K562 (cell line): ENCODE measurements around the gene THUMPD1. TPM values are rescaled to one million over a fixed set of nuclear protein-coding genes. Genes with fewer than 3 reads are reported as not detected.
A peak's percentile ranks its signal among the peaks of the same experiment; 100 is the strongest.

ENCODE experiments used
- HSF4 ChIP-seq: fragments of 250-450 bp; sonication (Bioruptor Pico); IDR thresholded peaks from 2 replicates; pipeline ENCODE4 v2.1.2; 2022; ENCODE audit warnings: mild to moderate bottlenecking, moderate library complexity, borderline replicate concordance
- JUND ChIP-seq, 2 experiments: IDR thresholded peaks; 2 replicates in 1 of 2; 3 replicates in 1 of 2; pipeline ENCODE4 v1.6.1; 2011; ENCODE audit warnings: borderline replicate concordance in 2 of 2, low read depth in 2 of 2, low read length in 2 of 2, improper control_type of control experiment in 1 of 2, missing biosample characterization in 1 of 2, missing genetic modification characterization in 1 of 2, missing genetic modification reagents in 1 of 2
- MAFG ChIP-seq: fragments of 450-650 bp; conservative IDR thresholded peaks from 2 replicates; pipeline ENCODE4 v1.6.1; 2016; ENCODE audit warnings: missing genetic modification characterization, missing compliant biosample characterization
- MEIS2 ChIP-seq: fragments of 450-650 bp; IDR thresholded peaks from 2 replicates; pipeline ENCODE4 v1.6.1; 2014; ENCODE audit warnings: mild to moderate bottlenecking; ENCODE audit not compliant: partially characterized antibody
- POLR2A ChIP-seq: fragments of 450-650 bp; conservative IDR thresholded peaks from 2 replicates; pipeline ENCODE4 v1.6.1; 2016
- POLR2H ChIP-seq: IDR thresholded peaks from 2 replicates; pipeline ENCODE4 v1.6.1; 2016; ENCODE audit warnings: missing genetic modification characterization, low read depth, mild to moderate bottlenecking, control low read depth, missing compliant biosample characterization, moderate library complexity
- PURB ChIP-seq: sonication (generic); formaldehyde crosslinking; IDR thresholded peaks from 2 replicates; pipeline ENCODE4 v1.9.0; 2021; ENCODE audit warnings: low read depth, mild to moderate bottlenecking, missing genetic modification reagents
- SMAD4 ChIP-seq: fragments of 250-450 bp; sonication (Bioruptor Pico); conservative IDR thresholded peaks from 2 replicates; pipeline ENCODE4 v1.8.0; 2021; ENCODE audit warnings: inconsistent platforms, mild to moderate bottlenecking, moderate library complexity
- SOX6 ChIP-seq: fragments of 450-650 bp; IDR thresholded peaks from 2 replicates; pipeline ENCODE4 v1.6.1; 2014; ENCODE audit warnings: mild to moderate bottlenecking
- ZNF316 ChIP-seq: fragments of 450-650 bp; IDR thresholded peaks from 2 replicates; pipeline ENCODE4 v1.6.1; 2016
- ZNF384 ChIP-seq: IDR thresholded peaks from 2 replicates; pipeline ENCODE4 v1.6.1; 2012; ENCODE audit warnings: low read depth, low read length, improper control_type of control experiment
- ZNF589 ChIP-seq: fragments of 200-800 bp; sonication (Bioruptor generic); IDR thresholded peaks from 2 replicates; pipeline ENCODE4 v1.6.1; 2016; ENCODE audit warnings: low read depth, missing genetic modification characterization, missing compliant biosample characterization
- ZNF766 ChIP-seq: fragments of 200-800 bp; sonication (Bioruptor generic); conservative IDR thresholded peaks from 2 replicates; pipeline ENCODE4 v1.6.1; 2016; ENCODE audit warnings: missing genetic modification characterization, missing compliant biosample characterization
- polyA plus RNA-seq, 8 experiments: library from polyadenylated mRNA; depleted of rRNA in 4 of 8; stranded (reverse) in 5 of 8; unstranded in 3 of 8; fragments of >200 nt; fragmentation: Nextera tagmentation in 2 of 8; fragmentation: Illumina TruSeq in 1 of 8; extraction: Ambion mirVana in 2 of 8; extraction: Trizol in 1 of 8; gene quantifications; 2 replicates each; pipeline versions ENCODE4 v1.2.1 to v1.2.3, GENCODE V29; 2011 to 2014; ENCODE audit warnings: inconsistent platforms in 1 of 8, missing spikeins in 1 of 8
- total RNA-seq, 7 experiments: library from RNA; depleted of rRNA in 6 of 7; stranded (reverse); fragments of >200 nt in 6 of 7; fragmentation: Illumina TruSeq in 2 of 7; extraction: Trizol in 2 of 7; gene quantifications; 2 replicates each; pipeline versions ENCODE4 v1.2.1 to v1.2.3, GENCODE V29; 2011 to 2021; ENCODE audit warnings: low replicate concordance in 1 of 7
- TF ChIP-seq, protein P1 (sequence below): fragments of 250-450 bp; sonication (Bioruptor Pico); IDR thresholded peaks from 2 replicates; pipeline ENCODE4 v1.5.0; 2022; ENCODE audit warnings: mild to moderate bottlenecking
- TF ChIP-seq, protein P2 (sequence below): fragments of 250-450 bp; sonication (Bioruptor Pico); IDR thresholded peaks from 2 replicates; pipeline ENCODE4 v1.8.0; 2022; ENCODE audit warnings: moderate library complexity, mild to moderate bottlenecking, inconsistent platforms
- TF ChIP-seq, protein P3 (sequence below): fragments of 450-650 bp; IDR thresholded peaks from 2 replicates; pipeline ENCODE4 v1.6.1; 2016; ENCODE audit warnings: mild to moderate bottlenecking
- TF ChIP-seq, protein P4 (sequence below): fragments of 250-450 bp; sonication (Bioruptor Pico); IDR thresholded peaks from 2 replicates; pipeline ENCODE4 v1.5.1; 2021; ENCODE audit warnings: mild to moderate bottlenecking

Gene THUMPD1
- total and polyA plus RNA-seq, 9 of the 15 experiments (the other 6 are each of a cell fraction or from before 2014, with no cell fraction given), result 37.8 to 101 (median 56.8) TPM

DNA sequence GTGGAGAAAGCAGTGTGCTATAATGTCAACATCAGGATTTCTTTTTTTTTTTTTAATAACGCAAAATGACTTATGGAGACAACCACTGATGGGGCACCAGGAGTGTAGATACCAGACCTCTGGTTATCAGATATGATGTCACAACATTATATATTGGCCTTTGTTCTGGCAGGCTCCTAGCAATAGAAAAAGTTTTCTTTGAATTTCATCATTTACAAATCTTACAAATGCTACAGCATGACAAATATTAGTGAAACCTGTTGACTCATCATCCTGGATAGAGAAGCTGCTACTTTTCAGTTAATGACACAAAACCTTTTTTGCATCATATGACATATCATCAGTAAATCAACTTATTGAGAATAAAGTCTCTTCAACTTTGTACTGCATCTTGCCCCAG, 6.1 kb downstream of the THUMPD1 start (continued):
- TF ChIP-seq PURB, result no peak
- TF ChIP-seq ZNF589 (CRISPR knock-in tag), result peak; percentile 56; the same call in 1 of the 2 replicates
- peak; percentile 64 for TF ChIP-seq MAFG
- TF ChIP-seq, protein P1, sequence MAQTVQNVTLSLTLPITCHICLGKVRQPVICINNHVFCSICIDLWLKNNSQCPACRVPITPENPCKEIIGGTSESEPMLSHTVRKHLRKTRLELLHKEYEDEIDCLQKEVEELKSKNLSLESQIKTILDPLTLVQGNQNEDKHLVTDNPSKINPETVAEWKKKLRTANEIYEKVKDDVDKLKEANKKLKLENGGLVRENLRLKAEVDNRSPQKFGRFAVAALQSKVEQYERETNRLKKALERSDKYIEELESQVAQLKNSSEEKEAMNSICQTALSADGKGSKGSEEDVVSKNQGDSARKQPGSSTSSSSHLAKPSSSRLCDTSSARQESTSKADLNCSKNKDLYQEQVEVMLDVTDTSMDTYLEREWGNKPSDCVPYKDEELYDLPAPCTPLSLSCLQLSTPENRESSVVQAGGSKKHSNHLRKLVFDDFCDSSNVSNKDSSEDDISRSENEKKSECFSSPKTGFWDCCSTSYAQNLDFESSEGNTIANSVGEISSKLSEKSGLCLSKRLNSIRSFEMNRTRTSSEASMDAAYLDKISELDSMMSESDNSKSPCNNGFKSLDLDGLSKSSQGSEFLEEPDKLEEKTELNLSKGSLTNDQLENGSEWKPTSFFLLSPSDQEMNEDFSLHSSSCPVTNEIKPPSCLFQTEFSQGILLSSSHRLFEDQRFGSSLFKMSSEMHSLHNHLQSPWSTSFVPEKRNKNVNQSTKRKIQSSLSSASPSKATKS, result no peak
- 0 out of 2 replicates have a peak, but pooled peaks have one; percentile 0 for TF ChIP-seq ZNF384
- TF ChIP-seq POLR2A, result no peak
- TF ChIP-seq SMAD4 (CRISPR knock-in tag), result 0 out of 2 replicates have a peak, but pooled peaks have one; percentile 36
- TF ChIP-seq, protein P2, sequence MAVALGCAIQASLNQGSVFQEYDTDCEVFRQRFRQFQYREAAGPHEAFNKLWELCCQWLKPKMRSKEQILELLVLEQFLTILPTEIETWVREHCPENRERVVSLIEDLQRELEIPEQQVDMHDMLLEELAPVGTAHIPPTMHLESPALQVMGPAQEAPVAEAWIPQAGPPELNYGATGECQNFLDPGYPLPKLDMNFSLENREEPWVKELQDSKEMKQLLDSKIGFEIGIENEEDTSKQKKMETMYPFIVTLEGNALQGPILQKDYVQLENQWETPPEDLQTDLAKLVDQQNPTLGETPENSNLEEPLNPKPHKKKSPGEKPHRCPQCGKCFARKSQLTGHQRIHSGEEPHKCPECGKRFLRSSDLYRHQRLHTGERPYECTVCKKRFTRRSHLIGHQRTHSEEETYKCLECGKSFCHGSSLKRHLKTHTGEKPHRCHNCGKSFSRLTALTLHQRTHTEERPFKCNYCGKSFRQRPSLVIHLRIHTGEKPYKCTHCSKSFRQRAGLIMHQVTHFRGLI (CRISPR knock-in tag), result 0 out of 2 replicates have a peak, but pooled peaks have one; percentile 29
- peak; percentile 71; the same call in 1 of the 2 replicates for TF ChIP-seq ZNF766
- peak; percentile 26; the same call in 1 of the 2 replicates for TF ChIP-seq ZNF316
- TF ChIP-seq SOX6, result peak; percentile 98
- TF ChIP-seq POLR2H (tag), result peak; percentile 49; the same call in 1 of the 2 replicates
- TF ChIP-seq HSF4, result no peak
- TF ChIP-seq, protein P3, sequence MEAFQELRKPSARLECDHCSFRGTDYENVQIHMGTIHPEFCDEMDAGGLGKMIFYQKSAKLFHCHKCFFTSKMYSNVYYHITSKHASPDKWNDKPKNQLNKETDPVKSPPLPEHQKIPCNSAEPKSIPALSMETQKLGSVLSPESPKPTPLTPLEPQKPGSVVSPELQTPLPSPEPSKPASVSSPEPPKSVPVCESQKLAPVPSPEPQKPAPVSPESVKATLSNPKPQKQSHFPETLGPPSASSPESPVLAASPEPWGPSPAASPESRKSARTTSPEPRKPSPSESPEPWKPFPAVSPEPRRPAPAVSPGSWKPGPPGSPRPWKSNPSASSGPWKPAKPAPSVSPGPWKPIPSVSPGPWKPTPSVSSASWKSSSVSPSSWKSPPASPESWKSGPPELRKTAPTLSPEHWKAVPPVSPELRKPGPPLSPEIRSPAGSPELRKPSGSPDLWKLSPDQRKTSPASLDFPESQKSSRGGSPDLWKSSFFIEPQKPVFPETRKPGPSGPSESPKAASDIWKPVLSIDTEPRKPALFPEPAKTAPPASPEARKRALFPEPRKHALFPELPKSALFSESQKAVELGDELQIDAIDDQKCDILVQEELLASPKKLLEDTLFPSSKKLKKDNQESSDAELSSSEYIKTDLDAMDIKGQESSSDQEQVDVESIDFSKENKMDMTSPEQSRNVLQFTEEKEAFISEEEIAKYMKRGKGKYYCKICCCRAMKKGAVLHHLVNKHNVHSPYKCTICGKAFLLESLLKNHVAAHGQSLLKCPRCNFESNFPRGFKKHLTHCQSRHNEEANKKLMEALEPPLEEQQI, result no peak
- peak; percentile 65 for TF ChIP-seq MEIS2
- TF ChIP-seq JUND (IDR thresholded peaks at IDR 0.05; ENCODE audit: borderline replicate concordance, low read depth, low read length), result peak; percentile 21; the same call in 1 of the 2 replicates
- TF ChIP-seq JUND (tag; IDR thresholded peaks at IDR 0.05; ENCODE audit: borderline replicate concordance, low read depth, low read length), result no peak
- TF ChIP-seq, protein P4, sequence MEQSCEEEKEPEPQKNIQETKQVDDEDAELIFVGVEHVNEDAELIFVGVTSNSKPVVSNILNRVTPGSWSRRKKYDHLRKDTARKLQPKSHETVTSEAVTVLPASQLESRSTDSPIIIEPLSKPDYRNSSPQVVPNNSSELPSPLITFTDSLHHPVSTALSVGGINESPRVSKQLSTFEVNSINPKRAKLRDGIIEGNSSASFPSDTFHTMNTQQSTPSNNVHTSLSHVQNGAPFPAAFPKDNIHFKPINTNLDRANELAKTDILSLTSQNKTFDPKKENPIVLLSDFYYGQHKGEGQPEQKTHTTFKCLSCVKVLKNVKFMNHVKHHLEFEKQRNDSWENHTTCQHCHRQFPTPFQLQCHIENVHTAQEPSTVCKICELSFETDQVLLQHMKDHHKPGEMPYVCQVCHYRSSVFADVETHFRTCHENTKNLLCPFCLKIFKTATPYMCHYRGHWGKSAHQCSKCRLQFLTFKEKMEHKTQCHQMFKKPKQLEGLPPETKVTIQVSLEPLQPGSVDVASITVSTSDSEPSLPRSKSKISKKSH (CRISPR knock-in tag), result no peak
